ENCODE data around the gene DNAL1.

DNAL1 gene

DNA sequence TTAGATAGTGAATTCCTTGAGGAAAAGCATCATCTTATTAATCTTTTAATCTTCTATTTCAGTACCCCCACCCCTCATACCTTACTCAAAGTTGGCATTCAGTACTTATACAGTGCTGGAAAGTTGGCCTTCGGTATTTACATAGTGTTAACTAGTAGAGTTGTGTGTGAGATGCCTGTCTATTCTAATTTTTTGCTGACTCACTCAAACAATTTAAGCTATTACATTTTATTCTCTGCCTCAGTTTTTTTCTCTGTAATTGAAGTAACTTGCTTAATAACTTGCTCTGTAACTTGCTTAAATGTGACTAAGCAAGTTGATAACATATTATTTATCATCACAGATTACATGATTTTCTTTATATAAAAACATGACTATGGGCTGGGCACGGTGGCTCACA, 20.3 kb downstream of the DNAL1 start:
- Histone ChIP-seq H3F3A (ENCODE audit: insufficient read depth, low read length) (no peaks in the 10 kb centered on the region), H3K4me1 (ENCODE audit: insufficient read depth, low read length, severe bottlenecking) (no peaks in the 10 kb centered on the region), H3K36me3 (ENCODE audit: insufficient read depth, low read length) (no peaks in the 10 kb centered on the region), H3K4me2 (ENCODE audit: low read length) (no peak overlapping the region), H3K9ac (ENCODE audit: low read length) (no peak overlapping the region), H3K79me2 (ENCODE audit: insufficient read depth, low read length) (no peaks in the 10 kb centered on the region), H3K9me3 (ENCODE audit: low read length) (no peaks in the 10 kb centered on the region), H3K4me3 (ENCODE audit: low read depth, low read length, poor library complexity, severe bottlenecking) (no peak overlapping the region), H3K27ac (ENCODE audit: low read depth, low read length, poor library complexity, severe bottlenecking) (no peak overlapping the region), H3K9me2 (ENCODE audit: low read depth, low read length) (no peaks in the 10 kb centered on the region), H4K20me1 (ENCODE audit: insufficient read depth, low read length) (no peaks in the 10 kb centered on the region), H2AFZ (ENCODE audit: low read length) (no peak overlapping the region), H3K27me3 (ENCODE audit: insufficient read depth, low read length) (no peaks in the 10 kb centered on the region)
- TF ChIP-seq EZH2 (IDR thresholded peaks at IDR 0.05; ENCODE audit: borderline replicate concordance, low read length), result no peak
- TF ChIP-seq, protein P1, sequence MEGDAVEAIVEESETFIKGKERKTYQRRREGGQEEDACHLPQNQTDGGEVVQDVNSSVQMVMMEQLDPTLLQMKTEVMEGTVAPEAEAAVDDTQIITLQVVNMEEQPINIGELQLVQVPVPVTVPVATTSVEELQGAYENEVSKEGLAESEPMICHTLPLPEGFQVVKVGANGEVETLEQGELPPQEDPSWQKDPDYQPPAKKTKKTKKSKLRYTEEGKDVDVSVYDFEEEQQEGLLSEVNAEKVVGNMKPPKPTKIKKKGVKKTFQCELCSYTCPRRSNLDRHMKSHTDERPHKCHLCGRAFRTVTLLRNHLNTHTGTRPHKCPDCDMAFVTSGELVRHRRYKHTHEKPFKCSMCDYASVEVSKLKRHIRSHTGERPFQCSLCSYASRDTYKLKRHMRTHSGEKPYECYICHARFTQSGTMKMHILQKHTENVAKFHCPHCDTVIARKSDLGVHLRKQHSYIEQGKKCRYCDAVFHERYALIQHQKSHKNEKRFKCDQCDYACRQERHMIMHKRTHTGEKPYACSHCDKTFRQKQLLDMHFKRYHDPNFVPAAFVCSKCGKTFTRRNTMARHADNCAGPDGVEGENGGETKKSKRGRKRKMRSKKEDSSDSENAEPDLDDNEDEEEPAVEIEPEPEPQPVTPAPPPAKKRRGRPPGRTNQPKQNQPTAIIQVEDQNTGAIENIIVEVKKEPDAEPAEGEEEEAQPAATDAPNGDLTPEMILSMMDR (IDR thresholded peaks at IDR 0.05; ENCODE audit: low read length), result no peak

DNA sequence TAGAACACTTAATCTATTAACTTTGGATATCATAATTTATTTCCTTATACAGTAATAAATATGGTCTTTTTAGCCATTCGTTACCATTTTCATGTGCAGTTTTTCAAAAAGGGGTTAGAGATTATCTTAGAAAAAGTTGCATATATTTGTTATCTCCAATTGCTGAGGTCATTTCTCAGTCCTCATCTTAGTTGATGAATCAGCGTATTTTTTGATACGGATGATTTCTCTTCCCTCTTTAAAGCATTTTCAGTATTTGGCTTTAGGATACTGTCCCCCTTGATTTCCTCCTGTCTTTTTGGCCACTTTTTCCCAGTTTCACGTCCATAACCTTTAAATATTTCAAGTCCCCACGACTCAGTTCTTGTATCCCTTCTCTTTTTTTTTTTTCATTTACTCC, 21.8 kb downstream of the DNAL1 start:
- Histone ChIP-seq H3K36me3 (ENCODE audit: insufficient read depth, low read length) (no peaks in the 10 kb centered on the region), H3K9me2 (ENCODE audit: low read depth, low read length) (no peaks in the 10 kb centered on the region), H3K4me2 (ENCODE audit: low read length) (no peak overlapping the region), H3K4me1 (ENCODE audit: insufficient read depth, low read length, severe bottlenecking) (no peaks in the 10 kb centered on the region), H2AFZ (ENCODE audit: low read length) (no peak overlapping the region), H3K79me2 (ENCODE audit: insufficient read depth, low read length) (no peaks in the 10 kb centered on the region), H4K20me1 (ENCODE audit: insufficient read depth, low read length) (no peaks in the 10 kb centered on the region), H3K9me3 (ENCODE audit: low read length) (no peaks in the 10 kb centered on the region), H3K27me3 (ENCODE audit: insufficient read depth, low read length) (no peaks in the 10 kb centered on the region), H3K4me3 (ENCODE audit: low read depth, low read length, poor library complexity, severe bottlenecking) (no peak overlapping the region), H3K27ac (ENCODE audit: low read depth, low read length, poor library complexity, severe bottlenecking) (no peak overlapping the region), H3F3A (ENCODE audit: insufficient read depth, low read length) (no peaks in the 10 kb centered on the region), H3K9ac (ENCODE audit: low read length) (no peak overlapping the region)
- TF ChIP-seq EZH2 (IDR thresholded peaks at IDR 0.05; ENCODE audit: borderline replicate concordance, low read length), result no peak
- TF ChIP-seq, protein P1 (IDR thresholded peaks at IDR 0.05; ENCODE audit: low read length), result no peak

DNA sequence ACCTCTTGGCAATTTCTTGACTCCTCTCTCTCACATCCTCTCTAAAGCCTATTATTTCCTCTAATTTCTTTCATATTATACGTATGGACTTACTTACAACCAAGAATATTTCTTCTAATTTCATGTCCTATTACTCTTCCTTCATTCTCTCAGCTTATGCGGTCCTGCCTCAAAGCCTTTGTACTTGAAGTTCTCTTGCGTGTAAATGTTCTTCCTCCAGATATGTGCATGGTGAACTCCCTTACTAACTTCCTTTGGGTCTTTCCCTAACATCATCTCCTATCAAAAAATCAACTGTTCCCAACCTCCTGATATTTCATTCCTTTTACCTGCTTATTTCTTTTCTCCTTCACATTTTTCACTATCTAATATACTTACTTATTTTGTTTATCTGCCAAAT, 23.1 kb downstream of the DNAL1 start:
- H3K4me2 ChIP-seq (ENCODE audit: low read length), result no peak overlapping the region
- no peaks in the 10 kb centered on the region for H3F3A ChIP-seq (ENCODE audit: insufficient read depth, low read length)
- no peak overlapping the region for H3K4me3 ChIP-seq (ENCODE audit: low read depth, low read length, poor library complexity, severe bottlenecking)
- H3K9me3 ChIP-seq (ENCODE audit: low read length), result no peaks in the 10 kb centered on the region
- H4K20me1 ChIP-seq (ENCODE audit: insufficient read depth, low read length), result no peaks in the 10 kb centered on the region
- no peaks in the 10 kb centered on the region for H3K36me3 ChIP-seq (ENCODE audit: insufficient read depth, low read length)
- no peak overlapping the region for H3K27ac ChIP-seq (ENCODE audit: low read depth, low read length, poor library complexity, severe bottlenecking)
- H3K27me3 ChIP-seq (ENCODE audit: insufficient read depth, low read length), result no peaks in the 10 kb centered on the region
- TF ChIP-seq EZH2 (IDR thresholded peaks at IDR 0.05; ENCODE audit: borderline replicate concordance, low read length), result no peak
- TF ChIP-seq, protein P1 (IDR thresholded peaks at IDR 0.05; ENCODE audit: low read length), result no peak
- H3K4me1 ChIP-seq (ENCODE audit: insufficient read depth, low read length, severe bottlenecking), result no peaks in the 10 kb centered on the region
- H3K9me2 ChIP-seq (ENCODE audit: low read depth, low read length), result no peaks in the 10 kb centered on the region
- H3K79me2 ChIP-seq (ENCODE audit: insufficient read depth, low read length), result no peaks in the 10 kb centered on the region
- H2AFZ ChIP-seq (ENCODE audit: low read length), result no peak overlapping the region
- no peak overlapping the region for H3K9ac ChIP-seq (ENCODE audit: low read length)
